Prostate gland (tissue), 2 donors: ENCODE measurements around the gene MT1F. TPM values are rescaled to one million over a fixed set of nuclear protein-coding genes. Genes with fewer than 3 reads are reported as not detected.
"Not testable (repeated sequence)": the region's sequence is repeated elsewhere in the genome, so short reads cannot be mapped to it uniquely, and the experiment has no call there.

ENCODE experiments used
- DNase-seq: peaks from one replicate; pipeline ENCODE4 v3.0.0-alpha.2; 2019; ENCODE audit warnings: low spot score
- H3K27ac ChIP-seq, 2 donors: fragments of 200-600 bp; sonication (generic); 2 replicates each; pipeline ENCODE4 v1.5.1; 2017 to 2019
- H3K27me3 ChIP-seq: fragments of 200-600 bp; sonication (generic); replicated peaks from 2 replicates; pipeline ENCODE4 v1.5.1; 2019; ENCODE audit not compliant: insufficient read depth
- H3K36me3 ChIP-seq, 2 donors: fragments of 200-600 bp; sonication (generic); 1 replicate in 1 of 2; 2 replicates in 1 of 2; pipeline versions ENCODE4 v1.5.1 to v1.8.1; 2017 to 2019
- H3K4me1 ChIP-seq: fragments of 200-600 bp; sonication (generic); replicated peaks from 2 replicates; pipeline ENCODE4 v1.5.1; 2019
- H3K4me3 ChIP-seq, 2 donors: fragments of 200-600 bp; sonication (generic); 2 replicates each; pipeline ENCODE4 v1.5.1; 2017 to 2019
- H3K9me3 ChIP-seq: fragments of 200-600 bp; sonication (generic); 2 replicates; pipeline ENCODE4 v1.5.1; 2017
- CTCF ChIP-seq, 4 experiments: fragments of 200-600 bp in 2 of 4; fragments of 450-650 bp in 2 of 4; sonication (generic) in 2 of 4; IDR thresholded peaks; 1 replicate in 3 of 4; 2 replicates in 1 of 4; pipeline ENCODE4 v1.5.1; 2016 to 2019; ENCODE audit warnings: antibody characterized with exemption in 4 of 4, mild to moderate bottlenecking in 2 of 4, moderate library complexity in 2 of 4
- POLR2A ChIP-seq: fragments of 450-650 bp; IDR thresholded peaks from one replicate; pipeline ENCODE4 v1.6.1; 2016; ENCODE audit warnings: antibody characterized with exemption, mild to moderate bottlenecking
- POLR2AphosphoS5 ChIP-seq: sonication (generic); formaldehyde crosslinking; IDR thresholded peaks from one replicate; pipeline ENCODE4 v1.6.1; 2017; ENCODE audit warnings: antibody characterized with exemption
- WGBS: methylation state at CpG from one replicate; pipeline ENCODE4 v1.1.5; 2018; 5-methylcytosine and 5-hydroxymethylcytosine counted together
- intact Hi-C: fragments of 100-400 bp; cut with DNase I; formaldehyde crosslinking; loops from one replicate; pipeline ENCODE4 v1.14.2; 2022
- total RNA-seq, 2 donors: library from RNA; depleted of rRNA; stranded (reverse); fragments of >200 nt; gene quantifications; one replicate each; pipeline ENCODE4 v1.1.0, GENCODE V29; 2016

MT1F gene
- total RNA-seq, 2 donors from 2014 or later, result 18.5 to 37.3 TPM

GRCh38 chr16:56667581-56668571 lies 10.1 kb downstream of the MT1F start, which contains the start of gene MT1G:
MT1G (minus strand) TSS chr16:56668065; CDS start chr16:56667993, 72 bp downstream.
- peaks cover 6% of the 10 kb centered on the region for H3K4me1 ChIP-seq
- TF ChIP-seq POLR2AphosphoS5, result no peak
- no peak for TF ChIP-seq POLR2A
- peak; percentile 33 for DNase-seq
- H3K9me3 ChIP-seq, result no peaks in the 10 kb centered on the region
- no peaks in the 10 kb centered on the region for H3K27me3 ChIP-seq
- peak within 1 kb of the TSS; percentile 14 to 17 for H3K4me3 ChIP-seq
- 13% methylated on average over 44 of the region's 46 CpGs for WGBS
- H3K36me3 ChIP-seq, result no peaks in the 10 kb centered on the region
- intact Hi-C loops, result no loop called here
- H3K27ac ChIP-seq, result no peak within 1 kb of the TSS

- Histone ChIP-seq H3K27ac (no peak within 1 kb of the TSS), H3K9me3 (no peaks in the 10 kb centered on the region), H3K36me3 (no peaks in the 10 kb centered on the region), H3K27me3 (no peaks in the 10 kb centered on the region), H3K4me3 (no peak within 1 kb of the TSS), H3K4me1 (peaks cover 6% of the 10 kb centered on the region)
- intact Hi-C loops, result no loop called here
- no peak for DNase-seq
- 23% methylated on average over 35 of the region's 38 CpGs for WGBS
- TF ChIP-seq CTCF (IDR thresholded peaks at IDR 0.05) (no peak), POLR2A (no peak), POLR2AphosphoS5 (no peak)
Observed at GRCh38 chr16:56669005-56669839, 11.5 kb downstream of the MT1F start, which contains the start of gene MT1H. MT1H (plus strand) TSS chr16:56669814; CDS start chr16:56669885, 71 bp downstream.

GRCh38 chr16:56669840-56670619 lies 12.3 kb downstream of the MT1F start:
- H3K36me3 ChIP-seq, result no peaks in the 10 kb centered on the region
- intact Hi-C loops, result no loop called here
- H3K4me1 ChIP-seq, result peaks cover 6% of the 10 kb centered on the region
- no peak overlapping the region for H3K27ac ChIP-seq
- no peaks in the 10 kb centered on the region for H3K9me3 ChIP-seq
- H3K4me3 ChIP-seq, result no peak overlapping the region
- WGBS, result 29% methylated on average over 19 of the region's 19 CpGs
- no peak for TF ChIP-seq POLR2A
- no peak for TF ChIP-seq POLR2AphosphoS5
- TF ChIP-seq CTCF (IDR thresholded peaks at IDR 0.05), result no peak
- H3K27me3 ChIP-seq, result no peaks in the 10 kb centered on the region
- no peak for DNase-seq

GRCh38 chr16:56670620-56670934 lies 12.8 kb downstream of the MT1F start:
- Histone ChIP-seq H3K27ac (no peak overlapping the region), H3K4me1 (peaks cover 6% of the 10 kb centered on the region), H3K36me3 (no peaks in the 10 kb centered on the region), H3K9me3 (no peaks in the 10 kb centered on the region), H3K27me3 (no peaks in the 10 kb centered on the region), H3K4me3 (no peak overlapping the region)
- no peak for TF ChIP-seq POLR2A
- no peak for TF ChIP-seq POLR2AphosphoS5
- TF ChIP-seq CTCF (IDR thresholded peaks at IDR 0.05), result no peak
- DNase-seq, result no peak
- WGBS, result 91% methylated on average over 2 of the region's 2 CpGs
- intact Hi-C loops, result no loop called here

- H3K27me3 ChIP-seq, intact Hi-C loops: not testable (repeated sequence)
Observed at GRCh38 chr16:56671691-56672090, 13.9 kb downstream of the MT1F start.

GRCh38 chr16:56672171-56672570 lies 14.4 kb downstream of the MT1F start:
- H3K4me3 ChIP-seq, H3K27me3 ChIP-seq, DNase-seq, H3K36me3 ChIP-seq, H3K27ac ChIP-seq, H3K9me3 ChIP-seq, H3K4me1 ChIP-seq, intact Hi-C loops: not testable (repeated sequence)
- WGBS, result 91% methylated on average over 3 of the region's 3 CpGs

More at GRCh38 chr16:56671691-56672090, 13.9 kb downstream of the MT1F start:
- not testable (repeated sequence) for H3K27ac ChIP-seq, H3K4me3 ChIP-seq, H3K36me3 ChIP-seq, H3K4me1 ChIP-seq, H3K9me3 ChIP-seq, DNase-seq
- 66% methylated on average over 2 of the region's 2 CpGs for WGBS
